Spinal cord (tissue), 10 donors: Measurements from ENCODE around the gene CHRM1. TPM values are rescaled to one million over a fixed set of nuclear protein-coding genes. Genes with fewer than 3 reads are reported as not detected.

Source experiments
- DNase-seq, 6 donors: peaks; one replicate each; pipeline versions ENCODE4 v3.0.0 to v3.0.0-alpha.2; 2013 to 2015; ENCODE audit warnings: low spot score in 6 of 6, low read depth in 4 of 6
- H3K27ac ChIP-seq: one replicate; pipeline ENCODE4 v1.5.1; 2013; ENCODE audit warnings: low read depth, low read length, control low read depth
- H3K27me3 ChIP-seq: one replicate; pipeline ENCODE4 v1.6.1; 2013; ENCODE audit warnings: low read length; ENCODE audit not compliant: control insufficient read depth, insufficient read depth
- H3K36me3 ChIP-seq: one replicate; pipeline ENCODE4 v1.6.1; 2013; ENCODE audit warnings: low read length; ENCODE audit not compliant: control insufficient read depth, insufficient read depth
- H3K4me1 ChIP-seq: one replicate; pipeline ENCODE4 v1.6.1; 2013; ENCODE audit warnings: low read length; ENCODE audit not compliant: control insufficient read depth, insufficient read depth
- H3K4me3 ChIP-seq: one replicate; pipeline ENCODE4 v1.5.1; 2013; ENCODE audit warnings: low read depth, low read length, control low read depth
- H3K9me3 ChIP-seq: one replicate; pipeline ENCODE4 v1.6.1; 2013; ENCODE audit warnings: low read length; ENCODE audit not compliant: control insufficient read depth, insufficient read depth
- WGBS: methylation state at CpG from one replicate; pipeline ENCODE4 v1.1.5; 2013; ENCODE audit warnings: missing lambda C conversion rate; ENCODE audit not compliant: insufficient coverage; 5-methylcytosine and 5-hydroxymethylcytosine counted together
- polyA plus RNA-seq, 2 donors: library from polyadenylated mRNA; unstranded; fragments of 120-200 nt; gene quantifications; one replicate each; pipeline ENCODE4 v1.2.1, GENCODE V29; 2013; ENCODE audit not compliant: insufficient read length in 2 of 2
- total RNA-seq, 2 donors: library from RNA; depleted of rRNA in 1 of 2; stranded (reverse); fragments of 120-200 nt in 1 of 2; fragments of >200 nt in 1 of 2; gene quantifications; one replicate each; pipeline versions ENCODE4 v1.2.3 to v1.2.4, GENCODE V29; 2013 to 2014
- donor health status: healthy.

Gene CHRM1
- total and polyA plus RNA-seq, 4 donors: 0.89 to 4.4 (median 2.1) TPM

DNA sequence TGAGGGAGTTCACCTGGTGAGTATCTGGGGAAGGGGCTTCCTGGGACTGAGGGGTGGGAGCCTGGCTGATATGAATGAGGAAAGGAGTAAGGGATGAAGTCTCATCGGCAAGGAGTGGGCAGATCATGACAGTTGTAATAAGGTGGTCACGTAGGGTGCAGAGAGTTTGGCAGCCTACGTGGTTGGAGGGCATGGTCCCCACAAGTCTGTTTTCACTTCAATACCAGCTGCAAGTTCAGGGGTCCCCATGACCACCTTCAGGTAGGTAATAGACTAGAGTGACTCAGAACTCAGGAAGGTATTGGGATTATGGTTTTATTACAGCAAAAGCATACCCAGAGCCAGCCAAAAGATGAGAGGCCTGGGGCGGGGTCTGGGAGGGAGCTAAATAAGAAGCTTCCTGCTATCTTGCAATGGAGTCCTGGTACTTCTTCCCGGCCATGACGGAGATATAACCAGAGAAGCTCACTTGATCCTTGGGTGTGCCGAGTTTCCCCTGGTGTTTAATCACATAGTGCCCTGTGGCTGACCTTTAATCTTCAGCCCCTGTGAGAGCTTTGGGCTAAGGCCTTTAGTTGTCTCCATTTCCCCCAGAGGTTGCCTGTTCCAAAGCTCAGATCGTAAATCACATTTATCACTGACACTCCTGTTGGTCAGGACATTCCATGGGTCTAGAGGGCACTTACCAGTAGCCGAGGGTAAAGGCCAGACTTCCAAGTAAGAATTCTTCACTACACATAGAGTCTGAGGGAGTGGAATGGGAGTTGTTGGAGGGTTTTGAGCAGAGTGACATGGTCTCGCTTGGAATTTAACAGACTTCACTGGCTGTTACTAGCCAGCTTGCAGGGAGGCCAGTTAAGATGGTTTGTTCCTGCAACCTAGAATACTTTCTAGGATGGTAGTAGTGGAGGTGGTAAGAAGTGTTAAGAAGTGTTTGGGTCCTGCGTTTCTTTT, 31.4 kb downstream of the CHRM1 start:
- Histone ChIP-seq H3K36me3 (peaks cover 50% of the 10 kb centered on the region), H3K27me3 (no peaks in the 10 kb centered on the region), H3K4me1 (peaks cover 19% of the 10 kb centered on the region), H3K4me3 (no peak overlapping the region), H3K27ac (no peak overlapping the region), H3K9me3 (no peaks in the 10 kb centered on the region)
- DNase-seq: no peak
- 65% methylated on average over 5 of the region's 11 CpGs for WGBS

DNA sequence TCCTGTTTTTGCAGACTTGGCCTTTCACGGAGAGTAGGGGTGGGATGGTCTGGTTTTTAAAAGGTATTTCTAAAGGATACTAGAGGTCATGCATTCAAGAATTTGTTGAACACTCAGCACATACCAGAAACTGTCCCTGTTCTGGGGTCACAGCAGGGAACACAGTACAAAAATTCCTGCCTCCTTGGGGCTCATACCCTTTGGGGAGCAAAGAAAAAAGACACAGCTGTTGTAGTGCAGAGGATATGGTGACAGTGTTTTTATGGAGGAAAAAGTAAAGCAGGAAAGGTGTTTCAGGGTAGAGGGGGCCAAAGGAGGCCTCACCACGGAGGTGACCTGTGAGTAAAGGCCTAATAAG, 32.1 kb downstream of the CHRM1 start:
- WGBS: 100% methylated on average over 1 of the region's 2 CpGs
- H3K27ac ChIP-seq: no peak overlapping the region

DNA sequence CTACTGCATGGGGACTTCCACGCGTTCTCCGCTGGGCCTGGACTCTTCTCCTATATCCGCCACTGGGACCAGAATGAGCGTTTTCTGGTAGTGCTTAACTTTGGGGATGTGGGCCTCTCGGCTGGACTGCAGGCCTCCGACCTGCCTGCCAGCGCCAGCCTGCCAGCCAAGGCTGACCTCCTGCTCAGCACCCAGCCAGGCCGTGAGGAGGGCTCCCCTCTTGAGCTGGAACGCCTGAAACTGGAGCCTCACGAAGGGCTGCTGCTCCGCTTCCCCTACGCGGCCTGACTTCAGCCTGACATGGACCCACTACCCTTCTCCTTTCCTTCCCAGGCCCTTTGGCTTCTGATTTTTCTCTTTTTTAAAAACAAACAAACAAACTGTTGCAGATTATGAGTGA, 32.8 kb downstream of the CHRM1 start:
- Histone ChIP-seq H3K4me3 (no peak overlapping the region), H3K4me1 (peaks cover 33% of the 10 kb centered on the region), H3K27me3 (no peaks in the 10 kb centered on the region), H3K36me3 (peaks cover 60% of the 10 kb centered on the region), H3K27ac (no peak overlapping the region), H3K9me3 (no peaks in the 10 kb centered on the region)
- no peak for DNase-seq
- 92% methylated on average over 14 of the region's 14 CpGs for WGBS

More for the DNA sequence above, 32.1 kb downstream of the CHRM1 start:
- Histone ChIP-seq H3K4me1 (peaks cover 26% of the 10 kb centered on the region), H3K4me3 (no peak overlapping the region), H3K9me3 (no peaks in the 10 kb centered on the region), H3K36me3 (peaks cover 56% of the 10 kb centered on the region), H3K27me3 (no peaks in the 10 kb centered on the region)
- DNase-seq: no peak

- Histone ChIP-seq H3K9me3 (no peaks in the 10 kb centered on the region), H3K36me3 (peaks cover 70% of the 10 kb centered on the region), H3K27ac (peak overlapping the region; percentile 7), H3K4me1 (peaks cover 42% of the 10 kb centered on the region), H3K4me3 (no peak overlapping the region), H3K27me3 (no peaks in the 10 kb centered on the region)
- WGBS: 96% methylated on average over 7 of the region's 11 CpGs
- DNase-seq: no peak
Measured at GRCh38 chr11:62885137-62885750, 35.9 kb downstream of the CHRM1 start.

- DNase-seq: peak in 4 of 6 donors; percentile 38 to 85 (median 72)
- H3K27me3 ChIP-seq: no peaks in the 10 kb centered on the region
- H3K36me3 ChIP-seq: peaks cover 59% of the 10 kb centered on the region
- no peaks in the 10 kb centered on the region for H3K9me3 ChIP-seq
- H3K4me1 ChIP-seq: peaks cover 57% of the 10 kb centered on the region
- H3K4me3 ChIP-seq: no peak overlapping the region
- peak overlapping the region; percentile 97 for H3K27ac ChIP-seq
- WGBS: 50% methylated on average over 1 of the region's 3 CpGs
Measured at GRCh38 chr11:62883673-62884072, 37.5 kb downstream of the CHRM1 start.

- H3K27ac ChIP-seq: peak overlapping the region; percentile 97
- no CpG with 5 or more reads among the region's 5 CpGs for WGBS
- H3K36me3 ChIP-seq: peaks cover 52% of the 10 kb centered on the region
Measured at GRCh38 chr11:62882788-62883501, 38.2 kb downstream of the CHRM1 start.

DNA sequence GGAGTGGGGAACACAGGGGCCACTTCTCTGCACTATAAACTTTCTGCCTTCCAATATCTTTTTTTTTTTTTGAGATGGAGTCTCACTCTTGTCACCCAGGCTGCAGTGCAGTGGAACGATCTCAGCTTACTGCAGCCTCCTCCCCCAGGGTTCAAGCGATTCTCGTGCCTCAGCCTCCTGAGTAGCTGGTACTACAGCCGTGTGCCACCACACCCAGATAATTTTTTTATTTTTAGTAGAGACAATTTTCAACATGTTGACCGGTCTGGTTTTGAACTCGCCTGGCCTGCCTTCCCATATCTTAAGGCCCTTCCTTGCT, 38.8 kb downstream of the CHRM1 start:
- no peaks in the 10 kb centered on the region for H3K9me3 ChIP-seq
- H3K4me1 ChIP-seq: peaks cover 57% of the 10 kb centered on the region
- 65% methylated on average over 5 of the region's 6 CpGs for WGBS
- peak overlapping the region; percentile 96 for H3K4me3 ChIP-seq
- peaks cover 46% of the 10 kb centered on the region for H3K36me3 ChIP-seq
- H3K27ac ChIP-seq: peak overlapping the region; percentile 97
- DNase-seq: no peak
- no peaks in the 10 kb centered on the region for H3K27me3 ChIP-seq

More at GRCh38 chr11:62882788-62883501, 38.2 kb downstream of the CHRM1 start:
- Histone ChIP-seq H3K4me1 (peaks cover 57% of the 10 kb centered on the region), H3K4me3 (peak overlapping the region; percentile 96), H3K27me3 (no peaks in the 10 kb centered on the region), H3K9me3 (no peaks in the 10 kb centered on the region)
- DNase-seq: peak in 1 of 6 donors; percentile 49

- WGBS: 0% methylated on average over 11 of the region's 21 CpGs
- H3K27ac ChIP-seq: peak overlapping the region; percentile 97
- no peaks in the 10 kb centered on the region for H3K27me3 ChIP-seq
- peaks cover 42% of the 10 kb centered on the region for H3K36me3 ChIP-seq
- H3K9me3 ChIP-seq: no peaks in the 10 kb centered on the region
- peak overlapping the region; percentile 96 for H3K4me3 ChIP-seq
- peaks cover 56% of the 10 kb centered on the region for H3K4me1 ChIP-seq
- DNase-seq: peak; percentile 74 to 97 (median 85)
Measured at GRCh38 chr11:62881579-62882430, 39.4 kb downstream of the CHRM1 start.
